ENCODE measurements around the gene E2F4.

Gene E2F4

DNA sequence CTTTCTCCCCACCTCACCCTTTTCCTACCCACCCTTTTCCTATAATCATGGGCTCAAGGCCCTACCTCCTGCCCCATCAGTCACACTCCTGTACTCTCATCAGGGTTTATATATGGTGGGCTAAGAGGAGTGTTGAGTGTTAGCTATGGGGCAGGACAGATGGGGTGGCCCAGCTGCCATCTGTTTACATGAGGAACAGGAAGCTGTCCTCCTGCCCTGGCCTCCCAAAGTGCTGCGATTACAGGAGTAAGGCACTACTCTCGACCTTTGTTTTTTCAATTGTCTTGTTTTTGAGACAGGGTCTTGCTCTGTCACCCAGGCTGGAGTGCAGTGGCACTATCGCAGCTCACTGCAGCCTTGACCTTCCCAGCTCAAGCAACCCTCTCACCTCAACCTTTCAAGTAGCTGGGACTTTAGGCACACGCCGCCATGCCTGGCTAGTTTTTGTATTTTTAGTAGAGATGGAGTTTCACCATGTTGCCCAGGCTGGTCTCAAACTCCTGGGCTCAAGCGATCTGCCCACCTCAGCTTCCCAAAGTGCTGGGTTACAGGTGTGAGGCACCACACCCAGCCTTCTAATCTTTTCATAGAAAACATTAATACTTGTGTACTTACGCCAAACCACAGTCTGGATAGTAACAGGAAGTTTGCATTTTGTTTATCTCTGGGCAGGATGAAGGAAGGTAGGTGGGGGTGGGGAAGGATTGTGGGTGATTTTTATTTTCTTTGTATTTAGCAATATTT lies 33.9 kb upstream of the E2F4 start:
- no peak for DNase-seq

GRCh38 chr16:67158637-67159600 lies 33.0 kb upstream of the E2F4 start:
- DNase-seq = peak; percentile 90

DNA sequence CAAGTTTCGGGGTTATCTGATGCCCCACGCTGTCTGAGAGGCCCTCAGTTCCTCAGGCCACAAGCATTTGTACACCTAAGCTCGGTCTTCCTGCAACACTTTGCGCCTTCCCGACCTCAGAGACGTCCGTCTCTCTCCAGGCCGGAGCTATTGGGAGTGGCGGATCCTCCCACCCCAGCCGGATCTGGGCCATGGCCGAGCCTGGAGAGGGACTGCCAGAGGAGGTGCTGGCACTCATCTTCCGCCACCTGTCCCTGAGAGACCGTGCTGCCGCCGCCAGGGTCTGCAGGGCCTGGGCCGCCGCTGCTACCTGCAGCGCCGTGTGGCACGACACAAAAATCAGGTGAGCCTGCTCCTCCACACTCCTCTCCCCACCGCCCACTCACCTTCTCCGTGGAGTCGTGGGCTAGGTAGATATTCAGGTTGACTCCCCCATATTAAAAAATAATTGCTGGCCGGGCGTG lies 30.3 kb upstream of the E2F4 start:
- peak in 1 of 2 experiments; percentile 20 for DNase-seq

DNA sequence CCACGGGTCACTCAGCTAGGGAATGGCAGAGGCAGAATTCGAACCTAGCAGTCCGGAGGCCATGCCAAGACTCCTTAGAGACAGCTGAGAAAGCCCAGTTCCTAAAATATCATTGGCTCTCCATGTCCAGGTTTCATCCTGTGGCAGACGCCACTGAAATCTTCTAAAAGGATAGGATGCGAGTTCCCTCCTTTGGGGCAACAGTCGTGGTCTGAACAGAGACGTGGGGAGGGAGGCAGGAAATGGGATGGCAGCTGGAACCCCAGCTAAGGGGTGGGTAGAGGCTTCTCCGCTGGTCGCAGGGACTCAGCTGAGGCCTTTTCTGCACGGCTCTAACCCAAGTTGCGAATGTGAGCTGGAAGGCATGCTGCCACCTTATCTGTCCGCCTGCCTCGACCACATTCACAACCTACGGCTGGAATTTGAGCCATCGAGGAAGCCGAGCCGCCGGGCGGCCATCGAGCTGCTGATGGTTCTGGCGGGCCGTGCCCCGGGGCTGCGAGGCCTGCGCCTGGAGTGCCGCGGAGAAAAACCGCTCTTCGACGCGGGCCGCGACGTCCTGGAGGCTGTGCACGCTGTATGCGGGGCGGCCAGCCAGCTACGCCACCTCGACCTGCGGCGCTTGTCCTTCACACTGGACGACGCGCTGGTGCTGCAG lies 29.3 kb upstream of the E2F4 start:
- no peak for DNase-seq

- DNase-seq = peak; percentile 66 to 73
These were observed 28.6 kb upstream of the E2F4 start for GRCh38 chr16:67163164-67163998.

GRCh38 chr16:67163999-67164558 lies 27.9 kb upstream of the E2F4 start:
- DNase-seq = no peak

DNA sequence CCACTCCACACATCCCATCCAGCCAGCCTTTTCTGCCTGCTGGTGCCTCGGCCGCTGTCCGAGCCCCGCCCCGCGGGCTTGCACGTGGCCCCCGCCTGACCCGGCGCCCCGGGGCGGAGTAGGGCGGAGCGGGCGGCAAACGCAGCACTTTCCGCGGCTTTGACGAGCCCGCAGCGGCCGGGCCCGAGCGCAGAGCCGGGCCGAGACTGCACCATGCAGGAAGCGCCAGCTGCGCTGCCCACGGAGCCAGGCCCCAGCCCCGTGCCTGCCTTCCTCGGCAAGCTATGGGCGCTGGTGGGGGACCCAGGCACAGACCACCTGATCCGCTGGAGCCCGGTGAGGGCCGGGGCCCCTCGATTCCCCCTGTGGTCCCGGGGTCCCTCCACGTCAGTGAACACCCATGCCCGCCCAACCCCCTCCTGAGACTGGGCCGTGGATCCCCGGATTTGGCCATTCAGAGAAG lies 27.3 kb upstream of the E2F4 start, which contains the start of gene HSF4:
Gene HSF4 (plus strand): TSS at position 147 of the 463 bp plus-strand sequence. CDS start 67 bp downstream, at position 214.
- no peak for DNase-seq

DNA sequence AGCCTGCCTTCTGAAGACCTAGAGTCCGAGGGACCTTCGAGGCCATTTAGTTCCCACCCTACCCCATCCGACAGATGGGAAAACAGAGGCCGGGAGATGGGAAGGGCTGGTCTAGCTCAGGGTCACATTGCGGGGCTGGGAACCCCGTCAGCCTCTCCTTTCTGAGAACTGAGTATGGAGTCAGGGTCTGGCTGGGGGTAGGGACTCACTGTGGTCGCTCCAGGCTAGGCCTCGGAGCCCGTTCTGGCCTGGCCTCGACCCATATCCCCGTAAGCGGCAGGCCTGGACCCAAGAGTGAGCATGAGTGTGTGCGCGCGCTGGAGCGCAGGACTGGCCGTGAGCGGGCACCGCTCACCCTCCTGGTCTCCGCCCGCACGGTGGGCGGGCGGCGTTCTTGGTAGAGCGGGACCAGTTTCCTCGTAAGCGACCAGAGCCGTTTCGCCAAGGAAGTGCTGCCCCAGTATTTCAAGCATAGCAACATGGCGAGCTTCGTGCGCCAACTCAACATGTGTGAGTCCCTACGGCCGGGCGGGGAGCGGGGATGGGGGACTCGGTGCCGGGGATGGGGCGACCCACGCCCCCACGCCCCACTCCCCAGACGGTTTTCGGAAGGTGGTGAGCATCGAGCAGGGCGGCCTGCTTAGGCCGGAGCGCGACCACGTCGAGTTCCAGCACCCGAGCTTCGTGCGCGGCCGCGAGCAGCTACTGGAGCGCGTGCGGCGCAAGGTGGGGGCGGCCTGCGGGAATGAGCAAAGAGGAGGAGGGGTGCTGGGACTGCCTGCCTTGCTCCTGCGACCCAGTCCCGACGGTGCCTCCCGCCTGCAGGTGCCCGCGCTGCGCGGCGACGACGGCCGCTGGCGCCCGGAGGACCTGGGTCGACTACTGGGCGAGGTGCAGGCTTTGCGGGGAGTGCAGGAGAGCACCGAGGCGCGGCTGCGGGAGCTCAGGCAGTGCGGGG lies 26.6 kb upstream of the E2F4 start:
- DNase-seq = no peak

DNA sequence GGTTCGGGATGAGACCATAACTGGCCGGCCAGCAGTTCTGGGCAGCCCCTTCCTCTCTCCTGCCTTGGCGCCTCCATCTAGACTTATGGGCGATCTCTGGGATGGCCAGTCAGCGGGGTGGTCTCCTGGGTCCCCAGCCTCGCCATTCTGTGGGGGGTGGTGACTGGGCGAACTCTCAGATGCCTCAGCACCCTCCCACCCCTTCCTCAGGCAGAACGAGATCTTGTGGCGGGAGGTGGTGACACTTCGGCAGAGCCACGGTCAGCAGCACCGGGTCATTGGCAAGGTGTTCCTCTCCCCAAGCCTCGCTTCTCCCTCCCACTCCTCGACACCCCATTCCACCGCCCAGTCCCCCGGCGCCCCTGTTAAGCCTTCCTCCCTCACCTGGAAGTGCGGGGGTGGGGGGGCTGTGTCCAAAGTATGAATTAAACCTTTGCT lies 25.8 kb upstream of the E2F4 start:
- DNase-seq = no peak

- DNase-seq = no peak
These were observed 25.3 kb upstream of the E2F4 start for GRCh38 chr16:67166598-67167168.

GRCh38 chr16:67167588-67167987 lies 24.4 kb upstream of the E2F4 start:
- DNase-seq = no peak

DNA sequence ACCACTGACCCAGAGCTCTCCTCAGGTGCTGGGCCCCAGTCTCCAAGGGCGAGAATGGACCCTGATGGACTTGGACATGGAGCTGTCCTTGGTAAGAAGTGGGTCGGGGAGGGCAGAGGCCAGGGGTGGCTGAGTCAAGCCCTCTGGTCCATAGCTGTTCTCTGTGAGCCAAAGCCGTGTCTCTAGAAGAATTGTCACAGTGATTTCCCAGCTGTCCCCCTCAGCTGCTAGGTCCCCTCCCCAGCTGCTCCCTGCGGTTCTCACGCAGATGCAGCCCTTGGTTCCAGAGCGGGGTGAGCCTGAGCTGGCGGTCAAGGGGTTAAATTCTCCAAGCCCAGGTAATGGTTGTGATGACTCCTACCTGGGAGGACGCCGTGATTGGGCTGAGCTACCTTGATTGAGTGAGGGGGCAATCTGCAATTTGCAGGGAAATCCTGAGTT lies 22.9 kb upstream of the E2F4 start:
- no peak for DNase-seq

GRCh38 chr16:67169642-67170167 lies 22.2 kb upstream of the E2F4 start:
- DNase-seq = peak; percentile 64 to 66

DNA sequence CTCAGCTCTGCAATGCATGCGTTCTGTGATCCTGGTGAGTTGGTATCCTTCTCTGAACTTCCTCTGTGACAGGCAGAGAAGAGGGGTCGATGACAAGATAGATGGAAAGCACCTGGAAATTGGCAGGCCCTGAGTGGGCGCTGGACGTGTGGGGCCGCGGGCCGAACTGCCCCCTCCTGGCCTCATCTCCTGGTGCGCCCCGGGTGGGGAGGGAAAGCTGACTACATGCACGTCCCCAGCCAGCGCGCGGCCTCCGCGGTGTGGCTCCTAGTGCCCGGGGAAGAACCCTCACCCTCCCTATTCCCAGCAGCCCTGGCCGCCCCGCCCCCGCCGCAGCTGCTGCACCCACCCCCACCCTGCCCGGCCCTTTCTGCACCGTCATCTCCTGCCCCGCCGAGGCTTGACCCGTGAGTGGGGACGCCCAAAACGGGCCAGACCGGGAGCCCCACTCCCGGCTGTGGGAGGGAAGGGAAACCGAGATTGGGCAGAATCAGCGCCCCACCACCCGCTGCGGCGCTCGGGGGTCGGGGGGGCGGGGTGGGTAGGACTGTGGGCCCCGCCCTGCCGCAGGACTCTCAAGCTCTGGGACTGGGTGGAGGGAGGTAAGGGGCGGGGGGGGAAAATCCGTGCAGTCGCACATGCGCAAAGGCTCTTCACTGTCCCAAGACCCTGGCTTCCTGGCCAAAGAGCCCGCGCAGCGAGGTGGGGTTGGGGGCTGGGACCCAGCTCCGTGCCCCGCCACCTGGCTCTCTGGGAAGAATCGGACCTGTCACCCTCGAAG lies 21.6 kb upstream of the E2F4 start, which contains the start of gene NOL3:
Gene NOL3 (plus strand): TSS at position 371 of the 781 bp plus-strand sequence.
- DNase-seq = peak; percentile 71 to 80

DNA sequence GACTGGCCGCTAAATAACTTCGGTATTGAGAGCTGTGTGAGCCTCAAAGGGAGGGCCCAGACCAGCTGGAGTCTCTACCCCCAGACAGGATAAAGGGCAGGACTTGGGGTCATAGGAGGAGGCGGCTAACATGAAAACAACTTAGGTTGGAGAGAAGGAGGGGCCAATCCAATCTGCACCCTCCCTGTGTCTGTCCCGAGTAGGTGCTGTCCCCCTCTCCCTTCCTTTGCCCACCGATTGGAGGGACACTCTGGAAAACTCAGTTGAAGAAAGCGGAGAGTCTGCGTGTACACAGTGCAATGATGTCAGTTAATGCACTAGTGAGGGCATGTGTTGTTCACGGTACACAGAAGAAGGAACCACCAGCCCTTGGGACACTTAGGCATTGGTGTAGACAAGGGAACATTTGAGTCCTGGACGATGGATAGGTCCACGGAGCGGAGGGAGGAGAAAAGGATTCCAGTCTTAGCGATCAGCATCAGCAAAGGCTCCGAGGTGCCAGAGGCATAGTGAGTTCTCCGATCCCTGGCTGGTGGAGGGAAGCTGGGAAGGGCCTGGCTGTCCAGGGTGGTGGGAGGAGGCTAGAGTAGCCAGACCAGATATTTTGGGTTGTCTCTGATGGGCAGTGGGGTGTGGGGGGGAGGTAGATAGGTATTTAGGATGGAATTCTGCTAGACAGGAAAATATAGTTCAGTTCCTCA lies 20.9 kb upstream of the E2F4 start:
- no peak for DNase-seq

DNA sequence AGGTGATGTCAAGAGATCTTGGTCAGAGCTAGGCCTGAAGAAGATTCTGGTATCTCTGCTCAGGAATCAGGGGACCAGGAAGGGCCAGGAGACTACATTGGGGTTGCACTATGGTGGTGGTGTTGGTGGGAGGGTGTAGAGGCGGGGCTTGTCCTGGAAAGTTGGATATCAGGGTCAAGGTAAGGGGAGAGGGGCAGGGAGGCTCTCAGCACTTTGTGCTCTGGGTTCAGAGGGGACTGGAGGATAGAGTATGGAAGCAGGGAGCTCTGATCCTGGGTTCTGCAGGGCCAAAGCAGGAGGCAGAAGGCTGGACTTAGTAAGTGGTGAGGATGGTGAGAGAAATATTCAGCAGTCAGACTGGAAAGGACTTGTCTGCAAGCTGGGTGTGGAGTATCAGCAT lies 18.6 kb upstream of the E2F4 start:
- no peak for DNase-seq

DNA sequence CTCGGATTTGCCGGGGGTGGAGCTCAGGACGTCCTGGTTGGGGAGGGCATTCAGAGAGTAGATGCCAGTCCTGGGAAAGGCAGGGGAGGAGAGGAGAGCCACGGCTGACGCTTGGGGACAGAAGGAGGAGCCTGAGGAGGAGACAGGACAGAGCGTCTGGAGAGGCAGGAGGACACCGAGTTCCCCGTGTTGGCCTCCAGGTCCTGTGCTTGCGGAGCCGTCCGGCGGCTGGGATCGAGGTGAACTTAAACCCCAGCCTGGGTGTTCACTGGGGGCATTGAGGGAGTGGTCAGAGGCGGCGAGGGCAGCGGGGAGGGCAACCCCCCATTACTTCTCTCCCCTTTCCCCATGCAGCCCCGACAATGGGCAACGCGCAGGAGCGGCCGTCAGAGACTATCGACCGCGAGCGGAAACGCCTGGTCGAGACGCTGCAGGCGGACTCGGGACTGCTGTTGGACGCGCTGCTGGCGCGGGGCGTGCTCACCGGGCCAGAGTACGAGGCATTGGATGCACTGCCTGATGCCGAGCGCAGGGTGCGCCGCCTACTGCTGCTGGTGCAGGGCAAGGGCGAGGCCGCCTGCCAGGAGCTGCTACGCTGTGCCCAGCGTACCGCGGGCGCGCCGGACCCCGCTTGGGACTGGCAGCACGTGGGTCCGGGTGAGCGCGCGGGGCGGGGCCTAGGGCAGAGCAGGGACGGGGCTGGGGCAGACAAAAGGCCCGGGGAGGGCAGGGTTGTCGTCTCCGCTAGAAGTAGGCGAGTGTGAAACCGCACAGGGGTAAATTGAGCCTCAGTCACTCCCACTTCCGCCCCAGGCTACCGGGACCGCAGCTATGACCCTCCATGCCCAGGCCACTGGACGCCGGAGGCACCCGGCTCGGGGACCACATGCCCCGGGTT lies 17.9 kb upstream of the E2F4 start:
- DNase-seq = peak; percentile 74 to 78

All from activated T-cell treated with anti-CD3 and anti-CD28 coated beads, Interleukin-2, amount 50 U/mL, for 48 hours (primary cell).